A549 treated with AZD9567 at 1 μM for 4 hours (cell line): Measurements from ENCODE around the gene RGS7. TPM values are rescaled to one million over a fixed set of nuclear protein-coding genes. Genes with fewer than 3 reads are reported as not detected.

Experiments
- total RNA-seq: library from RNA; stranded (reverse); fragments of 200-300 nt; extraction: Qiagen RNA extraction; gene quantifications from 5 replicates; pipeline ENCODE4 v1.2.3, GENCODE V29; 2022; ENCODE audit not compliant: insufficient read depth

The RGS7 gene
- total RNA-seq, result 0.07 TPM in 1 of 5 replicates, not detected in the others

GRCh38 chr1:241356519-241357365, at the start of gene RGS7:
RGS7 (minus strand) TSS chr1:241357205.

Other genes with a start within 250 kb of the RGS7 start
- gene FH, start 162.6 kb upstream of the RGS7 start, total RNA-seq, result 87.6 to 92.2 TPM (median 90.4 TPM) in 5 replicates
- gene KMO, start 175.2 kb upstream of the RGS7 start, total RNA-seq, result 0.53 to 1.6 TPM (median 0.80 TPM) in 4 of 5 replicates, not detected in the other